H9 (cell line): ENCODE results near the gene RADIL. TPM values are rescaled to one million over a fixed set of nuclear protein-coding genes. Genes with fewer than 3 reads are reported as not detected.

Experiments used
- DNase-seq: peaks from one replicate; pipeline ENCODE4 v3.0.0-alpha.2; 2017
- H2AFZ ChIP-seq: one replicate; pipeline ENCODE4 v1.6.1; 2013; ENCODE audit warnings: mild to moderate bottlenecking, low read length, control low read depth, moderate library complexity
- H2AK5ac ChIP-seq: 2 replicates; pipeline ENCODE4 v1.6.1; 2013; ENCODE audit warnings: low read length, control low read depth, mixed read lengths; ENCODE audit not compliant: insufficient read length
- H2BK120ac ChIP-seq: one replicate; pipeline ENCODE4 v1.6.1; 2013; ENCODE audit warnings: low read depth, mild to moderate bottlenecking, low read length, control low read depth, inconsistent platforms; ENCODE audit not compliant: poor library complexity, severe bottlenecking
- H2BK12ac ChIP-seq: 2 replicates; pipeline ENCODE4 v1.6.1; 2013; ENCODE audit warnings: low read length, control low read depth, mixed read lengths, low read depth; ENCODE audit not compliant: insufficient read length
- H2BK15ac ChIP-seq: 2 replicates; pipeline ENCODE4 v1.6.1; 2013; ENCODE audit warnings: low read depth, low read length, control low read depth
- H2BK20ac ChIP-seq: one replicate; pipeline ENCODE4 v1.6.1; 2013; ENCODE audit warnings: low read depth, mild to moderate bottlenecking, low read length, control low read depth, inconsistent platforms; ENCODE audit not compliant: poor library complexity, severe bottlenecking
- H2BK5ac ChIP-seq: 2 replicates; pipeline ENCODE4 v1.6.1; 2013; ENCODE audit warnings: low read length, control low read depth, mixed read lengths; ENCODE audit not compliant: insufficient read length
- H3K14ac ChIP-seq: 2 replicates; pipeline ENCODE4 v1.6.1; 2013; ENCODE audit warnings: low read length, control low read depth; ENCODE audit not compliant: insufficient read depth
- H3K18ac ChIP-seq: 2 replicates; pipeline ENCODE4 v1.6.1; 2013; ENCODE audit warnings: low read depth, mild to moderate bottlenecking, mixed read lengths, low read length, control low read depth; ENCODE audit not compliant: insufficient read length
- H3K23ac ChIP-seq: 2 replicates; pipeline ENCODE4 v1.6.1; 2013; ENCODE audit warnings: low read length, control low read depth, mixed read lengths, low read depth; ENCODE audit not compliant: insufficient read length
- H3K23me2 ChIP-seq: 2 replicates; pipeline ENCODE4 v1.6.1; 2013; ENCODE audit warnings: low read depth, mild to moderate bottlenecking, mixed read lengths, low read length, control low read depth; ENCODE audit not compliant: insufficient read length, poor library complexity, severe bottlenecking
- H3K27ac ChIP-seq: 2 replicates; pipeline ENCODE4 v1.5.1; 2013; ENCODE audit warnings: low read length, control low read depth, mixed read lengths, low read depth; ENCODE audit not compliant: insufficient read length
- H3K27me3 ChIP-seq: 2 replicates; pipeline ENCODE4 v1.6.1; 2013; ENCODE audit warnings: low read length, control low read depth, inconsistent platforms; ENCODE audit not compliant: insufficient read depth
- H3K4ac ChIP-seq: 2 replicates; pipeline ENCODE4 v1.6.1; 2013; ENCODE audit warnings: low read depth, mild to moderate bottlenecking, control low read depth, inconsistent platforms, low read length, moderate library complexity
- H3K4me1 ChIP-seq: 2 replicates; pipeline ENCODE4 v1.6.1; 2013; ENCODE audit warnings: low read length, control low read depth, inconsistent platforms; ENCODE audit not compliant: insufficient read depth
- H3K4me2 ChIP-seq: 2 replicates; pipeline ENCODE4 v1.6.1; 2013; ENCODE audit warnings: low read length, control low read depth, mixed read lengths; ENCODE audit not compliant: insufficient read length, insufficient read depth
- H3K56ac ChIP-seq: 2 replicates; pipeline ENCODE4 v1.6.1; 2013; ENCODE audit warnings: low read depth, mild to moderate bottlenecking, mixed read lengths, low read length, control low read depth; ENCODE audit not compliant: insufficient read length
- H3K79me1 ChIP-seq: 2 replicates; pipeline ENCODE4 v1.6.1; 2013; ENCODE audit warnings: low read depth, mild to moderate bottlenecking, moderate library complexity, low read length, control low read depth, inconsistent platforms; ENCODE audit not compliant: insufficient read depth, poor library complexity, severe bottlenecking
- H3K79me2 ChIP-seq: 2 replicates; pipeline ENCODE4 v1.6.1; 2013; ENCODE audit warnings: low read length, control low read depth, inconsistent platforms; ENCODE audit not compliant: insufficient read depth
- H3K9ac ChIP-seq: 2 replicates; pipeline ENCODE4 v1.6.1; 2013; ENCODE audit warnings: low read length, control low read depth, mixed read lengths; ENCODE audit not compliant: insufficient read length; ENCODE audit errors: extremely low read depth
- H3K9me3 ChIP-seq: one replicate; pipeline ENCODE4 v1.6.1; 2013; ENCODE audit warnings: low read depth, low read length, inconsistent platforms; ENCODE audit not compliant: control insufficient read depth
- H3T11ph ChIP-seq: one replicate; pipeline ENCODE4 v1.6.1; 2013; ENCODE audit warnings: mild to moderate bottlenecking, low read length, control low read depth, inconsistent platforms
- H4K20me1 ChIP-seq: one replicate; pipeline ENCODE4 v1.6.1; 2013; ENCODE audit not compliant: control insufficient read depth, insufficient read length, insufficient read depth
- H4K5ac ChIP-seq: 2 replicates; pipeline ENCODE4 v1.6.1; 2013; ENCODE audit warnings: low read depth, mild to moderate bottlenecking, mixed read lengths, low read length, control low read depth; ENCODE audit not compliant: insufficient read length
- H4K8ac ChIP-seq: replicated peaks from 2 replicates; pipeline ENCODE4 v1.6.1; 2013; ENCODE audit warnings: low read length, control low read depth, mixed read lengths, low read depth; ENCODE audit not compliant: insufficient read length
- H4K91ac ChIP-seq: 2 replicates; pipeline ENCODE4 v1.6.1; 2013; ENCODE audit warnings: low read depth, mild to moderate bottlenecking, moderate library complexity, mixed read lengths, low read length, control low read depth; ENCODE audit not compliant: insufficient read length
- H3K27ac Mint-ChIP-seq, 3 experiments: 2 replicates in 2 of 3; 3 replicates in 1 of 3; pipeline ENCODE4 v1.8.0; 2020 to 2021; ENCODE audit warnings: mixed read lengths in 3 of 3, mild to moderate bottlenecking in 1 of 3, moderate library complexity in 1 of 3
- H3K27me3 Mint-ChIP-seq: 2 replicates; pipeline ENCODE4 v1.8.0; 2021; ENCODE audit warnings: low read depth, mild to moderate bottlenecking, moderate library complexity, mixed read lengths
- H3K36me3 Mint-ChIP-seq, 3 experiments: 2 replicates in 2 of 3; 3 replicates in 1 of 3; pipeline ENCODE4 v1.8.0; 2020 to 2021; ENCODE audit warnings: low read depth in 3 of 3, mixed read lengths in 3 of 3; ENCODE audit not compliant: insufficient read depth in 1 of 3
- H3K4me1 Mint-ChIP-seq, 2 experiments: 2 replicates each; pipeline ENCODE4 v1.8.0; 2020; ENCODE audit warnings: mixed read lengths in 2 of 2
- H3K4me3 Mint-ChIP-seq, 2 experiments: 2 replicates in 1 of 2; 3 replicates in 1 of 2; pipeline ENCODE4 v1.8.0; 2020 to 2021; ENCODE audit warnings: mild to moderate bottlenecking in 2 of 2, mixed read lengths in 2 of 2, moderate library complexity in 1 of 2
- H3K9me3 Mint-ChIP-seq, 2 experiments: 2 replicates in 1 of 2; 3 replicates in 1 of 2; pipeline ENCODE4 v1.8.0; 2020; ENCODE audit warnings: mild to moderate bottlenecking in 2 of 2, mixed read lengths in 2 of 2, moderate library complexity in 1 of 2
- CTCF ChIP-seq: fragments of 200-600 bp; sonication (generic); conservative IDR thresholded peaks from 3 replicates; pipeline ENCODE4 v1.8.0; 2021; ENCODE audit warnings: antibody characterized with exemption, mild to moderate bottlenecking
- whole genome bisulfite sequencing: extraction: QIAGEN DNeasy Blood & Tissue Kit; methylation state at CpG from one replicate; pipeline ENCODE4 v1.1.7; 2013; ENCODE audit warnings: missing lambda C conversion rate, low lambda C conversion rate, mixed read lengths; ENCODE audit not compliant: insufficient read length; ENCODE audit errors: extremely low coverage; 5-methylcytosine and 5-hydroxymethylcytosine counted together
- total RNA-seq: library from RNA; stranded (reverse); gene quantifications from 2 replicates; pipeline ENCODE4 v1.2.1, GENCODE V29; 2021

The RADIL gene
- total RNA-seq, 1 experiment from 2014 or later: 4.7 TPM

- no CpG with 5 or more reads among the region's 15 CpGs for WGBS
- H3K14ac ChIP-seq: no peak overlapping the region; the same call in 1 of the 2 replicates
- no peak for TF ChIP-seq CTCF
These were observed 133.7 kb downstream of the RADIL start for GRCh38 chr7:4749798-4750197.

More at GRCh38 chr7:4749798-4750197, 133.7 kb downstream of the RADIL start:
- no peak overlapping the region for H2AFZ ChIP-seq
- no peaks in the 10 kb centered on the region for H3K9me3 ChIP-seq
- no peaks in the 10 kb centered on the region for H4K20me1 ChIP-seq
- H3K4ac ChIP-seq: no peak overlapping the region
- Mint-ChIP-seq H3K4me1 (peaks cover 2 to 10% of the 10 kb centered on the region in 2 experiments; a peak in 3 of 4 replicates), H3K4me3 (no peak overlapping the region), H3K9me3 (no peaks in the 10 kb centered on the region), H3K27me3 (peaks cover 25% of the 10 kb centered on the region), H3K36me3 (peaks cover 9 to 18% (median 16%) of the 10 kb centered on the region in 3 experiments; a peak in 6 of 7 replicates), H3K27ac (no peak overlapping the region)
- no peak overlapping the region for H2BK5ac ChIP-seq
- H2BK15ac ChIP-seq: no peak overlapping the region
- no peak overlapping the region for H3K4me2 ChIP-seq
- no peak overlapping the region for H2AK5ac ChIP-seq
- H3K18ac ChIP-seq: no peak overlapping the region
- no peaks in the 10 kb centered on the region for H3K79me2 ChIP-seq
- H2BK120ac ChIP-seq: no peak overlapping the region
- no peak overlapping the region for H2BK20ac ChIP-seq
- H2BK12ac ChIP-seq: no peak overlapping the region
- DNase-seq: no peak
- no peak overlapping the region for H3T11ph ChIP-seq
- H3K79me1 ChIP-seq: no peaks in the 10 kb centered on the region
- H3K56ac ChIP-seq: no peak overlapping the region
- no peak overlapping the region for H4K91ac ChIP-seq
- 0 out of 2 replicates have a peak, but pooled peaks cover 2% of the 10 kb centered on the region for H3K27me3 ChIP-seq
- no peak overlapping the region for H3K27ac ChIP-seq
- no peak overlapping the region for H4K5ac ChIP-seq
- H3K23ac ChIP-seq: no peak overlapping the region
- peaks cover 2% of the 10 kb centered on the region for H3K23me2 ChIP-seq
- no peaks in the 10 kb centered on the region for H3K4me1 ChIP-seq
- H4K8ac ChIP-seq: no peak overlapping the region
- no peak overlapping the region for H3K9ac ChIP-seq
